ENCODE measurements around the gene RFX8. TPM values are rescaled to one million over a fixed set of nuclear protein-coding genes. Genes with fewer than 3 reads are reported as not detected.
A peak's percentile ranks its signal among the peaks of the same experiment; 100 is the strongest.

Gene RFX8
- total and polyA plus RNA-seq, 10 of the 15 experiments (the other 5 are each of a cell fraction or from before 2014, with no cell fraction given): 0.19 TPM; not detected in 9

- H4K20me1 ChIP-seq (ENCODE audit: control insufficient read depth, insufficient read depth): no peaks in the 10 kb centered on the region
- no TSS peak for BruUV-seq (replicated peaks)
- no peak overlapping the region for H2AFZ ChIP-seq (ENCODE audit: control insufficient read depth, low read depth, low read length)
- no peak overlapping the region for H3K27ac ChIP-seq (ENCODE audit: control insufficient read depth, insufficient read depth)
- H3K4me1 ChIP-seq (ENCODE audit: control insufficient read depth, insufficient read depth, low read length): no peaks in the 10 kb centered on the region
- ChIA-PET RAD21 (ENCODE audit: unreplicated experiment) (interaction anchor here (0.6 to 3.7 kb wide), 14 partner anchors 77 to 1129 kb away, joined by 3 to 25 read pairs (median 4); no protein-coding TSS in a partner anchor), POLR2A (no interaction called here), SMC1A (ENCODE audit: uncharacterized antibody, unreplicated experiment) (interaction anchor here (0.7 to 3.8 kb wide), 26 partner anchors 12 to 821 kb away, joined by 3 to 24 read pairs (median 4); no protein-coding TSS in a partner anchor), CTCF (interaction anchor here (0.6 to 6.9 kb wide), 36 partner anchors 9 to 1019 kb away, joined by 3 to 76 read pairs (median 5); no protein-coding TSS in a partner anchor)
- no peak for TF ChIP-seq EED (IDR thresholded peaks at IDR 0.05; ENCODE audit: low read depth)
- TF ChIP-seq SMC3 (IDR thresholded peaks at IDR 0.05; ENCODE audit: borderline replicate concordance, low read length): peak; percentile 78; the same call in 1 of the 2 replicates
- TF ChIP-seq CTCF (IDR thresholded peaks at IDR 0.05 in 2 of 3, conservative IDR thresholded peaks at IDR 0.05 in 1 of 3; ENCODE audit: control insufficient read depth in 2 of 3, extremely low read depth in 1 of 3, insufficient read depth in 1 of 3, low read depth in 3 of 3, low read length in 3 of 3): peak; percentile 65 to 70 (median 65)
- peak; percentile 81 for TF ChIP-seq RAD21 (IDR thresholded peaks at IDR 0.05; ENCODE audit: insufficient read depth, low read depth, low read length)
- peak; percentile 97 for TF ChIP-seq SMARCA5 (IDR thresholded peaks at IDR 0.05)
- TF ChIP-seq ZBTB33 (IDR thresholded peaks at IDR 0.05): no peak
- no peaks in the 10 kb centered on the region for H3K36me3 ChIP-seq (ENCODE audit: control insufficient read depth in 2 of 2, insufficient read depth in 2 of 2, low read length in 1 of 2)
- no peaks in the 10 kb centered on the region for H3K9me3 ChIP-seq (replicated peaks; ENCODE audit: control insufficient read depth, insufficient read depth, low read length)
- intact Hi-C loops (cut with micrococcal nuclease; ENCODE audit: unreplicated experiment): loop anchor here (1.0 to 10.0 kb wide), 3 partner anchors 307 to 456 kb away; no protein-coding TSS in a partner anchor
- H3K9ac ChIP-seq (ENCODE audit: control insufficient read depth, insufficient read depth, low read length): no peak overlapping the region
- no peak overlapping the region for H3K4me2 ChIP-seq (ENCODE audit: control insufficient read depth, insufficient read depth)
- peak; percentile 71 for FAIRE-seq
- in situ Hi-C loops (cut with MboI): loop anchor here (5.0 to 25.0 kb wide), 2 partner anchors 413 to 1043 kb away; partner anchors contain the start of gene SLC9A4
- DNase-seq (ENCODE audit: low read depth, low spot score): no peak
- 49% methylated on average over 10 of the region's 10 CpGs for WGBS (ENCODE audit: insufficient coverage, insufficient replicate concordance, low lambda C conversion rate, missing lambda C conversion rate)
- no peak overlapping the region for H3K4me3 ChIP-seq
- no peaks in the 10 kb centered on the region for H3K79me2 ChIP-seq (ENCODE audit: control insufficient read depth, insufficient read depth, low read length)
- no peaks in the 10 kb centered on the region; a peak in 2 of 4 replicates for H3K27me3 ChIP-seq (replicated peaks in 1 of 2; ENCODE audit: control insufficient read depth in 2 of 2, insufficient read depth in 2 of 2, low read length in 1 of 2)
- peak; percentile 94 for ATAC-seq
Observed at GRCh38 chr2:101419096-101419663, 55.7 kb downstream of the RFX8 start.

All from GM12878 (cell line).